A673 (cell line): Measurements from ENCODE around the gene TET3.

Source experiments
- EZH2 ChIP-seq: fragments of 200-600 bp; sonication (generic); IDR thresholded peaks from 2 replicates; pipeline ENCODE4 v1.6.1; 2017; ENCODE audit warnings: borderline replicate concordance, low read depth, mild to moderate bottlenecking, mixed read lengths, antibody characterized with exemption, low read length; ENCODE audit not compliant: poor library complexity, severe bottlenecking
- TF ChIP-seq, protein P1 (sequence below): fragments of 300-800, 200-600 bp; sonication (generic); conservative IDR thresholded peaks from 2 replicates; pipeline ENCODE4 v1.5.1; 2017; ENCODE audit warnings: low read depth, mild to moderate bottlenecking, antibody characterized with exemption, low read length, moderate library complexity, mixed read lengths

DNA sequence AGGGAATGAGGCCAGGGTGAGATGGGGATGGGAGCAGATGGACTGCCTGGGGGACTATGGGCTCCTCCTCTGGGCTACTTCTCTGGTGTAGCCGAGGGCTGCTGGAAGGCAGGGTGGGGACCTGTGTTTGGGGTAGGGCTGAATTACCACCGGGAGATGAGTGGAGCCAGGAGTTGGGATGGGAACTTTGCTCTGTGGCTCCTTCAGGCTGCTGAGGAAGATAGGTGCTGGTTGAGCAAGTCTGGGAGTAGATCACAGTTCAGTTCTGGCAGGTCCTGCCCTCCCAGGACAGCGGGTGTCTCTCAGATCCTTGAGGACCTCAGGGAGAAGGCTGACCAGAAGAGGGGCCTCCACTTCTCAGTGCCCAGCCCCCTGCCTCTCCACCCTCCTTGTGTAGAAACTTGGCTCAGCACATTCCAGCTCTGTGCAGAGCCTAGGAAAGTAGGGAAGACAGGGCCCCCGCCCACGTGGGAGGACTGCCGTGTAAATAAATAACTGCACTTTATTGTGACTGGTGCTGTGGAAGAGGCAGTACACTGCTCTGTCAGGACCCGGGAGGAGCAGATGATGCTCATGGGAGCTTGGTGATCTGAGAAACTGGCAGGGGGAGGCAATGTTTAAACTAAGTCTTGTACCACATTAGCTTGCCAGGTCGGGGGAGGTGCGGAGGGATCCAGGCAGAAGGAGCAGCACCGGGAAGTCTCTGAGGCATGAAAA is 15.3 kb downstream of the TET3 start:
- TF ChIP-seq, protein P1, sequence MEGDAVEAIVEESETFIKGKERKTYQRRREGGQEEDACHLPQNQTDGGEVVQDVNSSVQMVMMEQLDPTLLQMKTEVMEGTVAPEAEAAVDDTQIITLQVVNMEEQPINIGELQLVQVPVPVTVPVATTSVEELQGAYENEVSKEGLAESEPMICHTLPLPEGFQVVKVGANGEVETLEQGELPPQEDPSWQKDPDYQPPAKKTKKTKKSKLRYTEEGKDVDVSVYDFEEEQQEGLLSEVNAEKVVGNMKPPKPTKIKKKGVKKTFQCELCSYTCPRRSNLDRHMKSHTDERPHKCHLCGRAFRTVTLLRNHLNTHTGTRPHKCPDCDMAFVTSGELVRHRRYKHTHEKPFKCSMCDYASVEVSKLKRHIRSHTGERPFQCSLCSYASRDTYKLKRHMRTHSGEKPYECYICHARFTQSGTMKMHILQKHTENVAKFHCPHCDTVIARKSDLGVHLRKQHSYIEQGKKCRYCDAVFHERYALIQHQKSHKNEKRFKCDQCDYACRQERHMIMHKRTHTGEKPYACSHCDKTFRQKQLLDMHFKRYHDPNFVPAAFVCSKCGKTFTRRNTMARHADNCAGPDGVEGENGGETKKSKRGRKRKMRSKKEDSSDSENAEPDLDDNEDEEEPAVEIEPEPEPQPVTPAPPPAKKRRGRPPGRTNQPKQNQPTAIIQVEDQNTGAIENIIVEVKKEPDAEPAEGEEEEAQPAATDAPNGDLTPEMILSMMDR = no peak
- TF ChIP-seq EZH2 = no peak
